ENCODE data around the gene ACSF2.

DNA sequence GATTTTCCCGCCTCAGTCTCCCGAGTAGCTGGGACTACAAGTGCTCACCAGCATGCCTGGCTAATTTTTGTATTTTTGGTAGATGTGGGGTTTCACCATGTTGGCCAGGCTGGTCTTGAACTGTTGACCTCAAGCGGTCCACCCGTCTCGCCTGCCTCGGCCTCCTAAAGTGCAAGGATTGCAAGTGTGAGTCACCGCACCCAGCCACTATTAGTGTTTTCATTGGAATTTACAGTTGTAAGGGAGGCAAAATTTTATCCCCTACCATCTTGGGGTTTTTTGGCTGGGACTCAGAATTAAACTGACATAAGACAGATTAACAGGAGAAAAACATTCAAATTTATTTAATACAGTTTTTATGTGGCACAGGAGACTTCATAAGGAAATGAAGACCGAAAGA lies 69.9 kb downstream of the ACSF2 start:
- TF ChIP-seq, protein P1, sequence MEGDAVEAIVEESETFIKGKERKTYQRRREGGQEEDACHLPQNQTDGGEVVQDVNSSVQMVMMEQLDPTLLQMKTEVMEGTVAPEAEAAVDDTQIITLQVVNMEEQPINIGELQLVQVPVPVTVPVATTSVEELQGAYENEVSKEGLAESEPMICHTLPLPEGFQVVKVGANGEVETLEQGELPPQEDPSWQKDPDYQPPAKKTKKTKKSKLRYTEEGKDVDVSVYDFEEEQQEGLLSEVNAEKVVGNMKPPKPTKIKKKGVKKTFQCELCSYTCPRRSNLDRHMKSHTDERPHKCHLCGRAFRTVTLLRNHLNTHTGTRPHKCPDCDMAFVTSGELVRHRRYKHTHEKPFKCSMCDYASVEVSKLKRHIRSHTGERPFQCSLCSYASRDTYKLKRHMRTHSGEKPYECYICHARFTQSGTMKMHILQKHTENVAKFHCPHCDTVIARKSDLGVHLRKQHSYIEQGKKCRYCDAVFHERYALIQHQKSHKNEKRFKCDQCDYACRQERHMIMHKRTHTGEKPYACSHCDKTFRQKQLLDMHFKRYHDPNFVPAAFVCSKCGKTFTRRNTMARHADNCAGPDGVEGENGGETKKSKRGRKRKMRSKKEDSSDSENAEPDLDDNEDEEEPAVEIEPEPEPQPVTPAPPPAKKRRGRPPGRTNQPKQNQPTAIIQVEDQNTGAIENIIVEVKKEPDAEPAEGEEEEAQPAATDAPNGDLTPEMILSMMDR (IDR thresholded peaks at IDR 0.05; ENCODE audit: borderline replicate concordance, extremely low read depth, low read length, poor library complexity, severe bottlenecking): no peak
- no peak for TF ChIP-seq EZH2 (IDR thresholded peaks at IDR 0.05; ENCODE audit: borderline replicate concordance, low read depth, low read length, severe bottlenecking)
